ENCODE measurements around the gene KHDC1. TPM values are rescaled to one million over a fixed set of nuclear protein-coding genes. Genes with fewer than 3 reads are reported as not detected.
"Not testable (repeated sequence)": the region's sequence is repeated elsewhere in the genome, so short reads cannot be mapped to it uniquely, and the experiment has no call there.

Gene KHDC1
- total and polyA plus RNA-seq, 8 donors, result 0.62 to 18.7 (median 1.8) TPM; not detected in 1

- intact Hi-C loops (cut with DNase I; ENCODE audit: low total_unique reads), result no loop called here
- no peak overlapping the region for H3K27ac ChIP-seq
- no peaks in the 10 kb centered on the region for H3K9me3 ChIP-seq
- no peak for DNase-seq
- no peaks in the 10 kb centered on the region for H3K4me1 ChIP-seq
- no peak overlapping the region for H3K4me3 ChIP-seq
- no peaks in the 10 kb centered on the region for H3K27me3 ChIP-seq
- WGBS, 5 donors, result 80 to 91% (median 88%) methylated on average over 5 of the region's 5 CpGs
- TF ChIP-seq EP300 (IDR thresholded peaks at IDR 0.05) (no peak), CTCF (IDR thresholded peaks at IDR 0.05) (no peak), POLR2A (IDR thresholded peaks at IDR 0.05) (no peak), POLR2AphosphoS5 (IDR thresholded peaks at IDR 0.05) (no peak)
- H3K36me3 ChIP-seq, result no peaks in the 10 kb centered on the region
Measured at GRCh38 chr6:73282871-73283270, 19.9 kb upstream of the KHDC1 start.

- H3K36me3 ChIP-seq; H3K4me1 ChIP-seq; H3K4me3 ChIP-seq; H3K9me3 ChIP-seq; H3K27me3 ChIP-seq; H3K27ac ChIP-seq; DNase-seq; intact Hi-C loops (cut with DNase I; ENCODE audit: low total_unique reads): not testable (repeated sequence)
- WGBS, 5 donors, result 92 to 100% (median 99%) methylated on average over 2 to 4 of the region's 4 CpGs
Measured at GRCh38 chr6:73281684-73282083, 18.7 kb upstream of the KHDC1 start.

GRCh38 chr6:73269296-73269695, 6.3 kb upstream of the KHDC1 start:
- H3K4me3 ChIP-seq; H3K27ac ChIP-seq; H3K27me3 ChIP-seq; H3K4me1 ChIP-seq; DNase-seq; H3K9me3 ChIP-seq; intact Hi-C loops (cut with DNase I; ENCODE audit: low total_unique reads): not testable (repeated sequence)
- H3K36me3 ChIP-seq, result peaks cover 0 to 42% (median 23%) of the 10 kb centered on the region in 4 donors
- WGBS, 5 donors, result 95 to 98% (median 97%) methylated on average over 11 to 13 of the region's 13 CpGs

GRCh38 chr6:73268896-73269295, 5.9 kb upstream of the KHDC1 start:
- DNase-seq; H3K27me3 ChIP-seq; intact Hi-C loops (cut with DNase I; ENCODE audit: low total_unique reads); H3K9me3 ChIP-seq; H3K4me1 ChIP-seq; H3K27ac ChIP-seq; H3K4me3 ChIP-seq: not testable (repeated sequence)
- 95 to 100% (median 97%) methylated on average over 9 to 26 of the region's 27 CpGs for WGBS, 5 donors
- H3K36me3 ChIP-seq, result peaks cover 0 to 38% (median 20%) of the 10 kb centered on the region in 4 donors

GRCh38 chr6:73264446-73264845, 1.4 kb upstream of the KHDC1 start:
- intact Hi-C loops (cut with DNase I; ENCODE audit: low total_unique reads), result no loop called here
- H3K9me3 ChIP-seq, result no peaks in the 10 kb centered on the region
- TF ChIP-seq POLR2A (IDR thresholded peaks at IDR 0.05) (no peak), EP300 (IDR thresholded peaks at IDR 0.05) (no peak), CTCF (IDR thresholded peaks at IDR 0.05) (no peak), POLR2AphosphoS5 (IDR thresholded peaks at IDR 0.05) (no peak)
- H3K27ac ChIP-seq, result no peak overlapping the region
- no peaks in the 10 kb centered on the region for H3K27me3 ChIP-seq
- WGBS, 5 donors, result 84 to 93% (median 88%) methylated on average over 3 of the region's 3 CpGs
- H3K4me1 ChIP-seq, result peaks cover 0 to 26% (median 20%) of the 10 kb centered on the region in 4 donors
- no peak overlapping the region for H3K4me3 ChIP-seq
- peak in 1 of 2 donors; percentile 29 for DNase-seq
- peaks cover 0 to 11% (median 4%) of the 10 kb centered on the region in 4 donors for H3K36me3 ChIP-seq

- Histone ChIP-seq H3K27ac (peak overlapping the region in 4 of 5 donors; percentile 52 to 81 (median 70)), H3K9me3 (no peaks in the 10 kb centered on the region), H3K27me3 (no peaks in the 10 kb centered on the region), H3K4me3 (peak overlapping the region; percentile 69 to 77 (median 73)), H3K4me1 (peaks cover 0 to 26% (median 20%) of the 10 kb centered on the region in 4 donors), H3K36me3 (peaks cover 0 to 7% (median 3%) of the 10 kb centered on the region in 4 donors)
- TF ChIP-seq POLR2AphosphoS5 (IDR thresholded peaks at IDR 0.05) (no peak), EP300 (IDR thresholded peaks at IDR 0.05) (no peak), POLR2A (IDR thresholded peaks at IDR 0.05) (no peak), CTCF (IDR thresholded peaks at IDR 0.05) (no peak)
- 31 to 43% (median 37%) methylated on average over 7 of the region's 7 CpGs for WGBS, 5 donors
- intact Hi-C loops (cut with DNase I; ENCODE audit: low total_unique reads), result no loop called here
- DNase-seq, result no peak
Measured at GRCh38 chr6:73263570-73263909, 544 bp upstream of the KHDC1 start.
